Activated CD8-positive, alpha-beta T cell treated with anti-CD3 and anti-CD28 coated beads, Interleukin-2, amount 10 ng/mL, durations not matched to agents 7 days and 5 days (primary cell): Measurements from ENCODE around the gene CHRNB2. TPM values are rescaled to one million over a fixed set of nuclear protein-coding genes. Genes with fewer than 3 reads are reported as not detected.

Experiments
- ATAC-seq: fragments of 150-1000 bp; cut with Tn5 transposase; one replicate; pipeline ENCODE4 v1.10.0; 2021; ENCODE audit warnings: moderate library complexity
- CTCF ChIA-PET: fragments of 350-600 bp; sonication (Branson Sonifier 250); formaldehyde crosslinking; loops from one replicate; lab custom pipeline; 2021; ENCODE audit warnings: antibody characterized with exemption; lab: Charles Lee
- POLR2A ChIA-PET: fragments of 350-600 bp; sonication (Branson Sonifier 250); formaldehyde crosslinking; loops from one replicate; lab custom pipeline; 2021; ENCODE audit warnings: antibody characterized with exemption; lab: Charles Lee
- DNase-seq: peaks from one replicate; pipeline ENCODE4 v3.0.0-alpha.2; 2020
- H3K27ac Mint-ChIP-seq: one replicate; pipeline ENCODE4 v1.8.0; 2021; ENCODE audit warnings: mild to moderate bottlenecking, mixed read lengths
- H3K27me3 Mint-ChIP-seq: one replicate; pipeline ENCODE4 v1.8.0; 2021; ENCODE audit warnings: low read depth, mixed read lengths
- H3K36me3 Mint-ChIP-seq: one replicate; pipeline ENCODE4 v1.8.0; 2021; ENCODE audit warnings: low read depth, mixed read lengths
- H3K4me1 Mint-ChIP-seq: one replicate; pipeline ENCODE4 v1.8.0; 2021; ENCODE audit warnings: low read depth, mixed read lengths
- H3K4me3 Mint-ChIP-seq: one replicate; pipeline ENCODE4 v1.8.0; 2021; ENCODE audit warnings: mild to moderate bottlenecking, mixed read lengths
- H3K9me3 Mint-ChIP-seq: one replicate; pipeline ENCODE4 v1.8.0; 2022; ENCODE audit warnings: mixed read lengths; ENCODE audit not compliant: insufficient read depth
- total RNA-seq, 2 experiments: library from RNA; stranded (reverse); gene quantifications; one replicate each; pipeline ENCODE4 v1.2.3, GENCODE V29; 2021

Gene CHRNB2
- total RNA-seq, 2 experiments from 2014 or later = not detected

GRCh38 chr1:154624746-154625643, 57.4 kb downstream of the CHRNB2 start:
- Mint-ChIP-seq H3K36me3 (peaks cover 37% of the 10 kb centered on the region), H3K9me3 (peaks cover 13% of the 10 kb centered on the region), H3K4me1 (peaks cover 47% of the 10 kb centered on the region), H3K27ac (peak overlapping the region; percentile 60), H3K4me3 (no peak overlapping the region), H3K27me3 (no peaks in the 10 kb centered on the region)
- ChIA-PET CTCF (interaction anchor here (1.0 to 1.3 kb wide), 3 partner anchors 18 to 66 kb away, joined by 3 to 6 read pairs (median 5); no protein-coding TSS in a partner anchor), POLR2A (interaction anchor here (2.6 kb wide), 1 partner anchor 16 kb away, joined by 31 read pairs; the partner anchor contains the start of gene ADAR)
- ATAC-seq = no peak
- no peak for DNase-seq

- Mint-ChIP-seq H3K4me1 (peaks cover 40% of the 10 kb centered on the region), H3K4me3 (peak overlapping the region; percentile 97), H3K36me3 (peaks cover 37% of the 10 kb centered on the region), H3K27me3 (peaks cover 5% of the 10 kb centered on the region), H3K9me3 (peaks cover 17% of the 10 kb centered on the region), H3K27ac (peak overlapping the region; percentile 97)
- DNase-seq (peak; percentile 50), ATAC-seq (peak; percentile 52)
- ChIA-PET POLR2A (interaction anchor here (0.9 to 2.6 kb wide), 8 partner anchors 10 to 310 kb away, joined by 3 to 31 read pairs (median 4); partner anchors contain the start of genes ADAR and PMVK), CTCF (interaction anchor here (0.9 to 1.7 kb wide), 10 partner anchors 10 to 310 kb away, joined by 3 to 9 read pairs (median 3); partner anchors contain the start of gene PMVK)
Measured at GRCh38 chr1:154626456-154627256, 59.1 kb downstream of the CHRNB2 start.

GRCh38 chr1:154627257-154628120, 59.9 kb downstream of the CHRNB2 start:
- DNase-seq = peak; percentile 93
- ATAC-seq = peak; percentile 76
- peaks cover 17% of the 10 kb centered on the region for H3K9me3 Mint-ChIP-seq
- CTCF ChIA-PET = interaction anchor here (0.9 to 1.7 kb wide), 9 partner anchors 11 to 309 kb away, joined by 3 to 9 read pairs (median 3); partner anchors contain the start of gene PMVK
- H3K36me3 Mint-ChIP-seq = peaks cover 35% of the 10 kb centered on the region
- peaks cover 10% of the 10 kb centered on the region for H3K27me3 Mint-ChIP-seq
- H3K4me3 Mint-ChIP-seq = peak overlapping the region; percentile 97
- POLR2A ChIA-PET = interaction anchor here (0.9 to 2.6 kb wide), 8 partner anchors 11 to 309 kb away, joined by 3 to 31 read pairs (median 4); partner anchors contain the start of genes ADAR and PMVK
- peak overlapping the region; percentile 97 for H3K27ac Mint-ChIP-seq
- H3K4me1 Mint-ChIP-seq = peaks cover 31% of the 10 kb centered on the region

GRCh38 chr1:154628121-154628405, 60.5 kb downstream of the CHRNB2 start:
- ChIA-PET CTCF (interaction anchor here (1.7 kb wide), 1 partner anchor 23 kb away, joined by 7 read pairs; no protein-coding TSS in a partner anchor), POLR2A (interaction anchor here (1.4 kb wide), 1 partner anchor 308 kb away, joined by 4 read pairs; the partner anchor contains the start of gene PMVK)
- peaks cover 31% of the 10 kb centered on the region for H3K36me3 Mint-ChIP-seq

GRCh38 chr1:154629061-154629674, 61.6 kb downstream of the CHRNB2 start:
- H3K36me3 Mint-ChIP-seq = peaks cover 25% of the 10 kb centered on the region
- peaks cover 13% of the 10 kb centered on the region for H3K27me3 Mint-ChIP-seq
- ChIA-PET CTCF (interaction anchor here (0.9 to 1.1 kb wide), 3 partner anchors 13 to 119 kb away, joined by 3 to 5 read pairs (median 3); no protein-coding TSS in a partner anchor), POLR2A (interaction anchor here (0.9 kb wide), 1 partner anchor 91 kb away, joined by 4 read pairs; no protein-coding TSS in a partner anchor)
- H3K4me3 Mint-ChIP-seq = no peak overlapping the region
- H3K4me1 Mint-ChIP-seq = peaks cover 24% of the 10 kb centered on the region
- peaks cover 17% of the 10 kb centered on the region for H3K9me3 Mint-ChIP-seq
- no peak for ATAC-seq
- peak overlapping the region; percentile 78 for H3K27ac Mint-ChIP-seq
- DNase-seq = no peak

More at GRCh38 chr1:154628121-154628405, 60.5 kb downstream of the CHRNB2 start:
- peaks cover 26% of the 10 kb centered on the region for H3K4me1 Mint-ChIP-seq
- ATAC-seq (no peak), DNase-seq (no peak)
- H3K27ac Mint-ChIP-seq = peak overlapping the region; percentile 97
- H3K27me3 Mint-ChIP-seq = peaks cover 11% of the 10 kb centered on the region
- H3K4me3 Mint-ChIP-seq = peak overlapping the region; percentile 97
- H3K9me3 Mint-ChIP-seq = peaks cover 17% of the 10 kb centered on the region

Other genes with a start within 250 kb of the CHRNB2 start
- not detected for gene AQP10, start 246.7 kb upstream of the CHRNB2 start, total RNA-seq
- 10 to 100 TPM; 65.3 to 71.6 TPM for gene ATP8B2, start 242.3 kb upstream of the CHRNB2 start, total RNA-seq
- gene IL6R, start 162.4 kb upstream of the CHRNB2 start, total RNA-seq = under 1 TPM; 0.16 to 0.53 TPM
- not detected for gene TDRD10, start 65.6 kb upstream of the CHRNB2 start, total RNA-seq
- gene SHE, start 65.4 kb upstream of the CHRNB2 start, total RNA-seq = not detected
- gene UBE2Q1, start 9.1 kb upstream of the CHRNB2 start, total RNA-seq = 100 to 1,000 TPM in 1 of 2 experiments, 10 to 100 TPM in 1; 93.6 to 103 TPM
- gene ADAR, start 40.4 kb downstream of the CHRNB2 start, total RNA-seq = 100 to 1,000 TPM; 314 to 317 TPM